OCI-LY7 (cell line): Measurements from ENCODE around the gene GAB3. TPM values are rescaled to one million over a fixed set of nuclear protein-coding genes. Genes with fewer than 3 reads are reported as not detected.

Experiments
- BruUV-seq: library from RNA; stranded (reverse); fragments of 400-500 nt; replicated peaks from 2 replicates; lab custom pipeline; 2021; lab: Mats Ljungman, UMichigan
- CTCF ChIA-PET: fragments of 300-600 bp; sonication (Branson Sonifier 250); formaldehyde crosslinking; loops from one replicate; lab custom pipeline; 2022; ENCODE audit warnings: antibody characterized with exemption; ENCODE audit not compliant: unreplicated experiment; lab: Charles Lee
- POLR2A ChIA-PET: fragments of 300-600 bp; sonication (Branson Sonifier 250); formaldehyde crosslinking; loops from one replicate; lab custom pipeline; 2022; ENCODE audit warnings: antibody characterized with exemption; lab: Charles Lee
- DNase-seq: peaks from one replicate; pipeline ENCODE4 v3.0.0-alpha.2; 2015; ENCODE audit warnings: low spot score
- H2AFZ ChIP-seq: fragments of 200-600 bp; sonication (generic), shearing (Covaris generic); 2 replicates; pipeline ENCODE4 v1.6.1; 2014; ENCODE audit warnings: mild to moderate bottlenecking, antibody characterized with exemption, low read length, moderate library complexity
- H3K27ac ChIP-seq: fragments of 200-600 bp; sonication (generic); 2 replicates; pipeline ENCODE4 v1.5.1; 2014; ENCODE audit warnings: mixed run types, low read depth, mild to moderate bottlenecking, moderate library complexity, low read length, inconsistent platforms; ENCODE audit not compliant: poor library complexity, severe bottlenecking
- H3K36me3 ChIP-seq: fragments of 200-600 bp; sonication (generic); 2 replicates; pipeline ENCODE4 v1.6.1; 2014; ENCODE audit warnings: mild to moderate bottlenecking, antibody characterized with exemption, low read length, moderate library complexity, mixed read lengths; ENCODE audit not compliant: insufficient read depth
- H3K4me1 ChIP-seq: fragments of 200-600 bp; sonication (generic); 2 replicates; pipeline ENCODE4 v1.5.1; 2014; ENCODE audit warnings: mild to moderate bottlenecking, low read length; ENCODE audit not compliant: insufficient read depth, poor library complexity, severe bottlenecking
- H3K4me2 ChIP-seq: fragments of 200-600 bp; sonication (generic); 2 replicates; pipeline ENCODE4 v1.6.1; 2014; ENCODE audit warnings: mild to moderate bottlenecking, low read length
- H3K4me3 ChIP-seq: fragments of 200-600 bp; sonication (generic); 2 replicates; pipeline ENCODE4 v1.5.1; 2014; ENCODE audit warnings: mild to moderate bottlenecking, low read depth, low read length; ENCODE audit not compliant: poor library complexity, severe bottlenecking
- H3K79me2 ChIP-seq: fragments of 200-600 bp; sonication (generic); 2 replicates; pipeline ENCODE4 v1.6.1; 2016; ENCODE audit warnings: low read depth, mild to moderate bottlenecking, low read length, moderate library complexity, mixed read lengths; ENCODE audit not compliant: insufficient read depth
- H3K9me2 ChIP-seq: fragments of 200-600 bp; sonication (generic); 2 replicates; pipeline ENCODE4 v1.6.1; 2016; ENCODE audit warnings: mild to moderate bottlenecking, low read length, mixed read lengths; ENCODE audit not compliant: insufficient read depth
- H3K9me3 ChIP-seq: fragments of 200-600 bp; sonication (generic); 2 replicates; pipeline ENCODE4 v1.6.1; 2014; ENCODE audit warnings: mild to moderate bottlenecking, mixed run types, low read length, mixed read lengths
- H4K20me1 ChIP-seq: fragments of 200-600 bp; sonication (generic); 2 replicates; pipeline ENCODE4 v1.6.1; 2014; ENCODE audit warnings: mild to moderate bottlenecking, antibody characterized with exemption, low read length, moderate library complexity, mixed read lengths; ENCODE audit not compliant: insufficient read depth
- CTCF ChIP-seq: fragments of 200-600 bp; sonication (generic); conservative IDR thresholded peaks from 2 replicates; pipeline ENCODE4 v1.5.1; 2014; ENCODE audit warnings: mild to moderate bottlenecking, antibody characterized with exemption, low read length, moderate library complexity, mixed read lengths
- EZH2phosphoT487 ChIP-seq: fragments of 200-600 bp; sonication (generic); IDR thresholded peaks from 2 replicates; pipeline ENCODE4 v1.6.1; 2018; ENCODE audit warnings: low read depth, borderline replicate concordance, mild to moderate bottlenecking, mixed run types, antibody characterized with exemption, low read length, moderate library complexity, mixed read lengths
- intact Hi-C: fragments of 100-400 bp; cut with micrococcal nuclease; formaldehyde crosslinking; loops from one replicate; pipeline ENCODE4 v1.10.0; 2022; ENCODE audit not compliant: unreplicated experiment
- total RNA-seq, 2 experiments: library from RNA; depleted of rRNA in 1 of 2; stranded (reverse); fragments of >200 nt in 1 of 2; shearing (Covaris generic) in 1 of 2; gene quantifications; 2 replicates each; pipeline ENCODE4 v1.2.3, GENCODE V29; 2014 to 2022

GAB3 gene
- total RNA-seq, 2 experiments from 2014 or later: 0.09 to 0.38 TPM

GRCh38 chrX:154797006-154797405 lies 46.1 kb upstream of the GAB3 start:
- POLR2A ChIA-PET: no interaction called here
- intact Hi-C loops: no loop called here

GRCh38 chrX:154795016-154795415 lies 44.1 kb upstream of the GAB3 start:
- ChIA-PET POLR2A (no interaction called here), CTCF (no interaction called here)
- intact Hi-C loops: no loop called here
- H3K9me2 ChIP-seq: no peaks in the 10 kb centered on the region
- H3K36me3 ChIP-seq: no peaks in the 10 kb centered on the region
- no peak overlapping the region for H3K27ac ChIP-seq
- H4K20me1 ChIP-seq: no peaks in the 10 kb centered on the region
- no peaks in the 10 kb centered on the region for H3K9me3 ChIP-seq
- no TSS peak for BruUV-seq
- H3K4me3 ChIP-seq: no peak overlapping the region
- no peak overlapping the region for H2AFZ ChIP-seq
- no peaks in the 10 kb centered on the region for H3K79me2 ChIP-seq
- no peak overlapping the region for H3K4me2 ChIP-seq
- no peak for DNase-seq
- no peak for TF ChIP-seq EZH2phosphoT487
- no peak for TF ChIP-seq CTCF
- no peaks in the 10 kb centered on the region for H3K4me1 ChIP-seq

More at GRCh38 chrX:154797006-154797405, 46.1 kb upstream of the GAB3 start:
- TF ChIP-seq CTCF: no peak
- no peak for TF ChIP-seq EZH2phosphoT487
- CTCF ChIA-PET: no interaction called here
- Histone ChIP-seq H3K27ac (no peak overlapping the region), H3K4me3 (no peak overlapping the region), H3K36me3 (no peaks in the 10 kb centered on the region), H3K4me2 (no peak overlapping the region), H3K79me2 (no peaks in the 10 kb centered on the region), H3K9me3 (no peaks in the 10 kb centered on the region), H3K9me2 (no peaks in the 10 kb centered on the region), H2AFZ (no peak overlapping the region), H4K20me1 (no peaks in the 10 kb centered on the region), H3K4me1 (peaks cover 6% of the 10 kb centered on the region)
- BruUV-seq: no TSS peak
- DNase-seq: no peak

GRCh38 chrX:154793084-154793795 lies 42.4 kb upstream of the GAB3 start:
- TF ChIP-seq EZH2phosphoT487 (no peak), CTCF (no peak)
- Histone ChIP-seq H4K20me1 (no peaks in the 10 kb centered on the region), H3K9me2 (no peaks in the 10 kb centered on the region), H3K4me1 (no peaks in the 10 kb centered on the region), H3K36me3 (no peaks in the 10 kb centered on the region), H3K27ac (no peak overlapping the region), H3K9me3 (no peaks in the 10 kb centered on the region), H3K79me2 (no peaks in the 10 kb centered on the region), H3K4me3 (no peak overlapping the region), H2AFZ (no peak overlapping the region), H3K4me2 (no peak overlapping the region)
- no peak for DNase-seq
- ChIA-PET POLR2A (no interaction called here), CTCF (no interaction called here)
- intact Hi-C loops: no loop called here
- no TSS peak for BruUV-seq
